HG02938 (cell line): ENCODE results near the gene CACNB4.
"Not testable (repeated sequence)": the region's sequence is repeated elsewhere in the genome, so short reads cannot be mapped to it uniquely, and the experiment has no call there.

ENCODE experiments used
- ATAC-seq: cut with Tn5 transposase; IDR thresholded peaks from one replicate; pipeline ENCODE4 v1.9.1; 2021; ENCODE audit warnings: mild to moderate bottlenecking, moderate library complexity; ENCODE audit not compliant: unreplicated experiment

Gene CACNB4

DNA sequence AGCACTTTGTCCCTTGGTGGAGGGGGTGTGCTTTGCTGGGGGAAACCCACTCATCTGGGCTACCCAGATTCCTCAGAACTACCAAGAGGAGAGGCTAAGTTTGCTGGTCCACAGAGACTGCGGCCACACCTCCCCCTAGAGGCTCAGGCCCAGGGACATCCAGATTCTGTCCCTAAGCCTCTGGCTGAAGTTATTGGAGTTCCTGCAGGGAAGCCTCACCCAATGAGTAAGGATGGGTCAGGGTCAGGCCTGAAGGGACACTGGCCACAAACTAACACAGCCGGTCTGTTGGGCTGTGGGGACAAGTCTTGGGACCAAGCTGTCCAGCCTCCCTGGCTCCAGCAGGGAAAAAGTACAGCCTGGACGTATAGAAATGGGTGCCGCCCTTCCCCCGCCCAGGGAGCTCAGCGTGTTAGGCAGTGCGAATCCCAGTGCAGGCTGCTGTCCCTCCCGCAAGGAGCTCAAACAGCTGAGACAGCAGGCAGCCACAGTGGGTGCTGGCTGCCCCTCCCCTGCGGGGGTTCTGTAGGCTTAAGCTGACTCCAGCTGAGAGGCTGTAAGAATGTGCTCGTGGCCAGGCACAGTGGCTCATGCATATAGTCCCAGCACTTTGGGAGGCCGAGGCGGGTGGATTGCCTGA is 183.7 kb downstream of the CACNB4 start:
- ATAC-seq: no peak

DNA sequence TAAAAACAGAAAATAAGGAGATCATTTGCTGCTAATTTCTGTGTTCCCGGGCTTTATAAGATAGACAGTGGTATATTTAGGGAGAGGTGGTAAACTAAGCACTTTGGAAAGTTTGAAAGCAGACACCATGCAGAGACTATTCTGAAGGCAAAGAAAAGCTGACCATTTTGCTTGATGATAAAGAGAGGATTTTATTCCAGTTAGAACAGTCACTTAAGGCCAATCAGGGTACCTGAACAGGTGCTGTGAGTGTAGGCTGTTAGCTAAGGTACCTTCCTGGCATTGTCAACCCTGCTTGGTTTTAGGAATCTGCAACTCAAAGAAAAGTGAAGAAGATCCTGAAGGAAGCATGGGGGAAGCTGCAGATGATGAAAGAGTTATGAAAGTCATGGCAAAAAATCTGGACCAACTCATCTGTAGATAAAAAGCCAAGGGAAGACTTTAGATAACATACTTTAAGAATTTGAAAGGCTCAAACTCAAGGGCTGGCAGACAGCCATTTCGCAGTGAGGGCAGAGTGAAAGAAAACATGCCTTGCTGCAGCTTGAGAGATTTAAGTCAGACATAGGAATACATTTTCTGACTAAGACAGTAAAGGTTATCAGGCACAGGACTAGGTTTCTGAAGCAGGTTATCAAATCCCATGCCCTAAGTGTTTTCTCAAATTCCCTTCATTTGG is 190.5 kb downstream of the CACNB4 start:
- ATAC-seq: no peak

- ATAC-seq: no peak
These were observed 191.3 kb downstream of the CACNB4 start for GRCh38 chr2:151907286-151908203.

GRCh38 chr2:151906633-151906998 is 192.2 kb downstream of the CACNB4 start:
- peak; percentile 8 for ATAC-seq

DNA sequence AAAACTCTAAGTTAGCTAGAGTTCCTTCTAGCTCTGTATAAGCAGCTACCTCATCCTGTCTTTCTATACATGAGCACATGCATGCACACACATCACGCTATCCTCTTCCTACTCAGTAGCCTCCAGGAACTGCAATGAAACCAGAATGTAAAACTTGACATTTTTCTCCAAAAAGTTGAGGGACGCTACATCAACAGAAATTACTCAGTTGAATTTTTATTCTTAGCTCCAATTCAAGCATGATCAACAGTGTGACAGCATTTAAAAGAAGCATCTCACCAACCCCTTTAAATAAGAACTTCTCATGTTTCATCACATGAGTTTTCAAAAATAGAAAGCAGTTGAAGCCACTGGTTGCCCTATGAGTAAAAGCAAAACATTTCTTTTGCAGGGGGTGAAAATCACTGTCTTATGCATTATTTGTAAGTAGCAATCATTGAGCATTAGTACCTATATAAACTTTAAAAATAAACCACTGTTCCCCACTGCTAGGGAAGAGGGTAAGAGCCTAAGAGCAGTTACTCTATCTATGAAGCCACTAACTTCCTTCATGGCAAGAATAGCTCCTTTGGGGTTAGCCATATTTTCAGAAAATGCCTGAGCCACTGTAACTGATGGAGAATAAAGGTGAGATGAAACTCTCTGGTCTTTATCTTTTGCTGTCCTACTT is 192.7 kb downstream of the CACNB4 start:
- ATAC-seq: peak; percentile 71

GRCh38 chr2:151904807-151905206 is 194.0 kb downstream of the CACNB4 start:
- ATAC-seq: no peak

GRCh38 chr2:151904021-151904420 is 194.8 kb downstream of the CACNB4 start:
- no peak for ATAC-seq

GRCh38 chr2:151902829-151903228 is 196.0 kb downstream of the CACNB4 start:
- ATAC-seq: no peak

- no peak for ATAC-seq
These were observed 198.5 kb downstream of the CACNB4 start for GRCh38 chr2:151900331-151900730.

DNA sequence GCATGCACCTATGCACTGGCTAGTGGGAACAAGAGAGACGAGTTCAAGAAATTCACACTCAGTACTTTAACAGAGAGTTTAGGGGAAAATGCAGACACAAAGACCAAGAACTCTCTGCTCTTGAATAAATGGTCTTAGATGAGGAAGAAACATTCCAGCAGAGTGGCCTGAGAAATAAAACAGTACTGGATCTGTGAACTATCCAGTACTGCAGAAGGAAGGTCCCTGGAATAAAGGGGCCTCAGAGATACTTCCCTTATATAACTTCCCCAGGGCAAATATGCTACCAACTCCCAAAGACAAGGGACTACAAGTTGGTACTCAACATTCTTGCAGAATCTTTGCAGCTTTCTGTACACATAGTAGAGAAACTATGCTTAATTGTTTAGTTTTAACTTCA is 199.7 kb downstream of the CACNB4 start:
- ATAC-seq: no peak

DNA sequence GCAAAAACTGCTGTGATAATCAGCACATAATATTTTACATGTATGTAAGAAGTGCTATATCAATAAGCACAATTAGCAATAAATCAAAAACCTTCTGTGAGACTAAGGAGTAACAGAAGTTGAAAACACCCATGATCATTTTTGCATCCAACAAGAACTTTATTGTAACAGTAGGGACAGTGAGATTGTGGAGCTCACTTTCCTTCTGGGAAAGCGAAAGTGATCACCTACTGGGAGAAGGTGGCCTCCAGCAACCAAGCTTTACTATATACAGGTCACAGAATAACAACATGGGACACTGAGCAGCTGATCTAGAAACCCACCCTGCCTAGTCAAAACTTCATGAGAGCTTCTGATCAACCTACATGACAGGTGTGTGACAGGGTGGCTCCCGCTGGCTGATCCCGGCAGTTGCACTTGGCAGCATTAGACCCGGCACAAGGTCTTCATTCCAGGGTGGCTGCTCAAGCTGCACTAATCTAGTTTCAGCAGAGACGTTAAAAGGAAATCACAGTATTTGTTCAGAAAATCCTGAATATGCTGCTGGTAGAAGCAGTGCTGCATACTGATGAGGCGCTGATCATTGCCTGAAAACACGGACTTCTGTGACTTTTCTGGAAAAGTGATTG is 207.2 kb downstream of the CACNB4 start:
- no peak for ATAC-seq

DNA sequence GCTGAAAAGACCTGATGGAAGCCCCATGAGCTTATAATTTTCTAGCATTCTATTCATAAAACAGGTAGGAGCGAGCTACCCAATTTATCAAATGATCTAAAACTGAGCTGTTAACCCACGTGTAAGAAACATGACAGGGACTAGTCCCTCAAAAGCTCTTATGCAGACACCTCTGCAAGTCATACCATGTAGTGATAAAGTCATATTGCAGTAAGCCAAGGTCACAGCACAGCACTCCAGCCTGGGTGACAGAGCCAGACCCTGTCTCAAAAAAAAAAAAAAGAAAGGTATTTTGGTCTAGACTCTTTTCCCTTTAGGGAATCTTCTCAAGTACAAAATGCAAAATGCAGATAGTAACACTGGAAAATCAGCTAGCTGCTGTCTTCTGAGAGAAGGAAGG is 211.7 kb downstream of the CACNB4 start:
- no peak for ATAC-seq

DNA sequence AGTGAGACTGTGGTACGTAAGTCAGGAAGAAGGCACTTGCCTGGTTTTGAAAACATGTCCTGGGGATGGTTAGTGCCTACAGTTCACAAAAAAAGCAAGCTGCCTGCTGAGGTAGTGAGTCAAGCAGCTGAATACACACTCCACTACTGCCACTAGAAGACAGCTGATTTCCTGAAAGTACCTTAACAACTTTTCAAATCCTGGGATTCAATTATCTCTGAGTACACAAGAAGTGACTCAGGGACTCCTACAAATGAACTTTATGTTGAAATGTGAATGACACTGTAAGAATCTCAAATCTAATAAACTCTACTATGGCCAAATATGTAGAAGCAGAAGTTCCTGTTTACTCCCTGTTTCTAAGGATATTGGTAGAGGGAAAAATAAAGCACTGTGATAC is 212.6 kb downstream of the CACNB4 start:
- no peak for ATAC-seq

- ATAC-seq: no peak
These were observed 215.9 kb downstream of the CACNB4 start for GRCh38 chr2:151882786-151883445.

DNA sequence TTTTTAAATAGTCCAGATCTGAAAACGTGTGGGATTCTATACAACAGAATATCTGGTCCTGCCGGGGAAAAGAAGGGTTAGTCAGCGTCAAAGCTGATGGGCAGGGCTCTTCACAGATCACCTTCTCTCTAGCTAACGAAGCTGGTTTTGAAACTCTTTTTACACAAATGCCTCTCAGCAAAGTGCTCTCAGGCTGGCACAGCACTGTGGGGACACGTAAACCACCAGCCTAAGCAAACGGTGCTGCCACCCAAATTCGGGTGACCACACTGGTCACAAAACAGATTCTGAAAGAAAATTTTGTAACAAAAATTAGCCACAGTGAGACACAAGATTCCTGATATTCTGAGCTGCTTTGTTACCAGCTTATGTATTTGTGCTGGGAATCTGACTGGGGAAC is 217.5 kb downstream of the CACNB4 start:
- ATAC-seq: no peak

- no peak for ATAC-seq
These were observed 218.3 kb downstream of the CACNB4 start for GRCh38 chr2:151880586-151880985.

DNA sequence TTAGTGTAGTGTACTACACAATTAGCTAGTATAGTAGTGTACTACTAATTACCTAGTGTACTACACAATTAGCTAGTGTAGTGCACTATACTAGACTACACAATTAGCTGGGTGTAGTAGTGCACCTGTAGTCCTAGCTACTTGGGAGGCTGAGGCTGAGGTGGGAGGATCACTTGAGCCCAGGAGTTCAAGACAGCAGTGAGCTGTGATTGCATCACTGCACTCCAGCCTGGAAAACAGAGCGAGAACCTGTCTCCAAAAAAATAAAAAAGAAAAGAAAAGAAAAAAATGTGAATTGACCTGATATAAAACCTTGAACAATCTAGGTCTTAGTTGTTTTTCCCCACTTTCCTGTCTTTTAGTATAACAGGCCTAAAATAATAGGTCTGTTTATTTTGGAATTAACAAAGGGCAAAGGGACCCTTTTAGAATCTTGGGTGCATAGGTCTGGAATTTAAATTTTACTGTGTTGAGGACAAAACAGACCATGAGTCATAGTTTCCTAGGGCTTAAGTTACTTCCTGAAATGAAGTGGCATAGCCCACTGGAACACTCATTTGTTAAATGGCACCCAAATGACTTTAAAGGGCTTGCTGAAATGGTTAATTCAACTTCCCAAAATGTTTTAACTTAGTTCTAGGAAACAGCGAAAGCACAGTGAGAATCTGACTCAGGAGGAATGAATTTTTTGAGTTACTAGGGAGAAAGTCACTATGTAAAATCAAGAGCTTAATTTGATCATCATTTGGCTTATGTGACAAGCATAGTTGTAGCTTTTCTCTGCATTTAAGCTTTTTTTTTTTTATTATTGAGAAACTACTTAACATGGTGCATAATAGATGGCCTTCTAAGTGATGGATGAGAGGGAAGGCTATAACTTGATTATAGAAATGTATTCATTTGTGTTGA is 219.9 kb downstream of the CACNB4 start:
- ATAC-seq: no peak

GRCh38 chr2:151878204-151878603 is 220.6 kb downstream of the CACNB4 start:
- ATAC-seq: no peak

DNA sequence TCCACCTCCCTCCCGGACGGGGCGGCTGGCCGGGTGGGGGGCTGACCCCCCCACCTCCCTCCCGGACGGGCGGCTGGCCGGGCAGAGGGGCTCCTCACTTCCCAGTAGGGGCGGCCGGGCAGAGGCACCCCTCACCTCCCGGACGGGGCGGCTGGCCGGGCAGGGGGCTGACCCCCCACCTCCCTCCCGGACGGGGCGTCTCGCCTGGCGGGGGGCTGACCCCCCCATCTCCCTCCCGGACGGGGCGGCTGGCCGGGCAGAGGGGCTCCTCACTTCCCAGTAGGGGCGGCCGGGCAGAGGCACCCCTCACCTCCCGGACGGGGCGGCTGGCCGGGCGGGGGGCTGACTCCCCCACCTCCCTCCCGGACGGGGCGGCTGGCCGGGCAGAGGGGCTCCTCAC is 223.2 kb downstream of the CACNB4 start:
- ATAC-seq: not testable (repeated sequence)
